Ascending aorta (tissue), 2 donors: ENCODE measurements around the gene CTCF. TPM values are rescaled to one million over a fixed set of nuclear protein-coding genes. Genes with fewer than 3 reads are reported as not detected.

Experiments
- DNase-seq, 2 donors: peaks; one replicate each; pipeline ENCODE4 v3.0.0-alpha.2; 2019; ENCODE audit warnings: low spot score in 2 of 2
- H3K27ac ChIP-seq, 2 donors: fragments of 200-600 bp; sonication (generic); one replicate each; pipeline ENCODE4 v1.5.1; 2016 to 2017; ENCODE audit warnings: mild to moderate bottlenecking in 1 of 2
- H3K27me3 ChIP-seq: fragments of 200-600 bp; sonication (generic); one replicate; pipeline ENCODE4 v1.5.1; 2017
- H3K36me3 ChIP-seq, 2 donors: fragments of 200-600 bp; sonication (generic); one replicate each; pipeline ENCODE4 v1.5.1; 2016
- H3K4me1 ChIP-seq, 2 donors: fragments of 200-600 bp; sonication (generic); one replicate each; pipeline ENCODE4 v1.5.1; 2016 to 2017; ENCODE audit warnings: mild to moderate bottlenecking in 1 of 2
- H3K4me3 ChIP-seq, 2 donors: fragments of 200-600 bp; sonication (generic); one replicate each; pipeline ENCODE4 v1.5.1; 2016 to 2017; ENCODE audit warnings: mild to moderate bottlenecking in 1 of 2
- H3K9me3 ChIP-seq, 2 donors: fragments of 200-600 bp; sonication (generic); one replicate each; pipeline ENCODE4 v1.5.1; 2016
- intact Hi-C: fragments of 100-400 bp; cut with DNase I; formaldehyde crosslinking; loops from one replicate; pipeline ENCODE4 v1.15.1; 2023
- total RNA-seq: library from RNA; depleted of rRNA; stranded (reverse); fragments of >200 nt; gene quantifications from one replicate; pipeline ENCODE4 v1.1.0, GENCODE V29; 2016
- TF ChIP-seq, protein P1 (sequence below), 3 experiments: fragments of 200-600 bp in 2 of 3; fragments of 450-650 bp in 1 of 3; sonication (generic) in 2 of 3; IDR thresholded peaks; one replicate each; pipeline ENCODE4 v1.5.1; 2016 to 2019; ENCODE audit warnings: antibody characterized with exemption in 3 of 3, mild to moderate bottlenecking in 1 of 3, moderate library complexity in 1 of 3

The CTCF gene
- total RNA-seq, 1 donor from 2014 or later = 38.6 TPM

DNA sequence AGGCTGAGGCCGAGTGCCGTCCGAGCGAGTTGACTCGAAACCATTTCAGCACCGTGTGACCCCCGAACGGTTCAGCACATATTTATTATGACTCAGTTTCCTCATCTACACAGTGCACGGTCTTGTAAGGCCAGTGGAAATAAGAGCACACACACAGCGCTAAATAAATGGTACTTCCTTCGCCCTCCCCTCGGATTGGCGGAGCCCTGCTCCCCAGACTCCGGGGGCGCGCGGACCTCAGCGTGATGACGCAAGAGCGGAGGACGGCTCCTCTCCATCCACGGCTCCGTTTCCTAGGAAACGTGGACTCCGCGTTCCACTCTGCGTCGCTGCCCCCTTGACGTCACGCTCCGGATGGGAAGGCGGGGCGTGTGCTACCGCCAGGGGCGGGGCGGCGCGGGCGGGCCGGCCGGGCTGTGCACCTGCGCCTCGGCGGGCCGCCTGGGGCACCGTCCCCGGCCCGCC, 98.3 kb downstream of the CTCF start, which contains the start of gene PARD6A:
PARD6A (plus strand) TSS at position 397 of the 465 bp plus-strand sequence. CDS start 79 bp downstream, outside the sequence.
- TF ChIP-seq, protein P1, sequence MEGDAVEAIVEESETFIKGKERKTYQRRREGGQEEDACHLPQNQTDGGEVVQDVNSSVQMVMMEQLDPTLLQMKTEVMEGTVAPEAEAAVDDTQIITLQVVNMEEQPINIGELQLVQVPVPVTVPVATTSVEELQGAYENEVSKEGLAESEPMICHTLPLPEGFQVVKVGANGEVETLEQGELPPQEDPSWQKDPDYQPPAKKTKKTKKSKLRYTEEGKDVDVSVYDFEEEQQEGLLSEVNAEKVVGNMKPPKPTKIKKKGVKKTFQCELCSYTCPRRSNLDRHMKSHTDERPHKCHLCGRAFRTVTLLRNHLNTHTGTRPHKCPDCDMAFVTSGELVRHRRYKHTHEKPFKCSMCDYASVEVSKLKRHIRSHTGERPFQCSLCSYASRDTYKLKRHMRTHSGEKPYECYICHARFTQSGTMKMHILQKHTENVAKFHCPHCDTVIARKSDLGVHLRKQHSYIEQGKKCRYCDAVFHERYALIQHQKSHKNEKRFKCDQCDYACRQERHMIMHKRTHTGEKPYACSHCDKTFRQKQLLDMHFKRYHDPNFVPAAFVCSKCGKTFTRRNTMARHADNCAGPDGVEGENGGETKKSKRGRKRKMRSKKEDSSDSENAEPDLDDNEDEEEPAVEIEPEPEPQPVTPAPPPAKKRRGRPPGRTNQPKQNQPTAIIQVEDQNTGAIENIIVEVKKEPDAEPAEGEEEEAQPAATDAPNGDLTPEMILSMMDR (IDR thresholded peaks at IDR 0.05) = no peak
- Histone ChIP-seq H3K27ac (peak within 1 kb of the TSS; percentile 86 to 90), H3K4me3 (peak within 1 kb of the TSS; percentile 62 to 97), H3K4me1 (peaks cover 11 to 17% of the 10 kb centered on the region in 2 donors), H3K36me3 (peaks cover 0 to 16% of the 10 kb centered on the region in 2 donors), H3K9me3 (no peaks in the 10 kb centered on the region), H3K27me3 (no peaks in the 10 kb centered on the region)
- peak; percentile 87 to 98 for DNase-seq
- intact Hi-C loops = loop anchor here (1.0 to 10.0 kb wide), 6 partner anchors 58 to 416 kb away; partner anchors contain the start of genes ATP6V0D1, CTCF, FHOD1 and GFOD2

DNA sequence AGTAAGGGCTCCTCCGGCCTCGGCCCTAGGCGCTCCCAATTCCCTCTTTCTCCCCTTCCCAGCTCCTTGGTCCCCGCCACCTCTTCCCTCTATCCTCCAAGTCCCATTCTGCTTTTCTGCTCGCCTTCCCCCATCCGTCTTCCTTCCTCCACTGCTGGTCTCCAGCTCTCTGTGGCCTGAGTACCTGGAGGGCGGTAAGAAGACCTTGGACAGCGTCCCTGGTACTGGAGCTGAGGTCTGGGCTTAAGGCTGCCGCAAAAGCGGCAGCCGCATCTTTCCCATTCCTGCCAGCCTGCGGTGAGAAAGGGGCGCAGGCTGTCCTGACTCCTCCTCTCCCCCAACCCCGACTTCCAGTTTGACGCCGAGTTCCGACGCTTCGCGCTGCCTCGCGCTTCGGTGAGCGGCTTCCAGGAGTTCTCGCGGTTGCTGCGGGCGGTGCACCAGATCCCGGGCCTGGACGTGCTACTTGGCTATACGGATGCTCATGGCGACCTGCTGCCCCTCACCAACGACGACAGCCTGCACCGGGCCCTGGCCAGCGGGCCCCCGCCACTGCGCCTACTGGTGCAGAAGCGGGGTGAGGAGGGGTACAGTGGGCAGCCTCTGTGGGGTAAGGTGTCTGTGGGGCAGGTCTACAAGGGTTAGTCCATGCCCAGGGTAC, 98.9 kb downstream of the CTCF start:
- DNase-seq = no peak
- Histone ChIP-seq H3K4me1 (peaks cover 11 to 23% of the 10 kb centered on the region in 2 donors), H3K27ac (peak overlapping the region; percentile 86 to 90), H3K4me3 (peak overlapping the region; percentile 62 to 97), H3K36me3 (peaks cover 0 to 16% of the 10 kb centered on the region in 2 donors), H3K9me3 (no peaks in the 10 kb centered on the region), H3K27me3 (no peaks in the 10 kb centered on the region)
- TF ChIP-seq, protein P1 (IDR thresholded peaks at IDR 0.05) = no peak
- intact Hi-C loops = loop anchor here (2.0 to 10.0 kb wide), 2 partner anchors 58 to 416 kb away; partner anchors contain the start of genes FHOD1, GFOD2 and SLC9A5

DNA sequence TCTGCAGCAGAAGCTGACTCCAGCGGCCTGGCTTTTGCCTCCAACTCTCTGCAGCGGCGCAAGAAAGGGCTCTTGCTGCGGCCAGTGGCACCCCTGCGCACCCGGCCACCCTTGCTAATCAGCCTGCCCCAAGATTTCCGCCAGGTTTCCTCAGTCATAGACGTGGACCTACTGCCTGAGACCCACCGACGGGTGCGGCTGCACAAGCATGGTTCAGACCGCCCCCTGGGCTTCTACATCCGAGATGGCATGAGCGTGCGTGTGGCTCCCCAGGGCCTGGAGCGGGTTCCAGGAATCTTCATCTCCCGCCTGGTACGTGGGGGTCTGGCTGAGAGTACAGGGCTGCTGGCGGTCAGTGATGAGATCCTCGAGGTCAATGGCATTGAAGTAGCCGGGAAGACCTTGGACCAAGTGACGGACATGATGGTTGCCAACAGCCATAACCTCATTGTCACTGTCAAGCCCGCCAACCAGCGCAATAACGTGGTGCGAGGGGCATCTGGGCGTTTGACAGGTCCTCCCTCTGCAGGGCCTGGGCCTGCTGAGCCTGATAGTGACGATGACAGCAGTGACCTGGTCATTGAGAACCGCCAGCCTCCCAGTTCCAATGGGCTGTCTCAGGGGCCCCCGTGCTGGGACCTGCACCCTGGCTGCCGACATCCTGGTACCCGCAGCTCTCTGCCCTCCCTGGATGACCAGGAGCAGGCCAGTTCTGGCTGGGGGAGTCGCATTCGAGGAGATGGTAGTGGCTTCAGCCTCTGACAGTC, 99.7 kb downstream of the CTCF start:
- H3K4me3 ChIP-seq = no peak overlapping the region
- no peak for DNase-seq

DNA sequence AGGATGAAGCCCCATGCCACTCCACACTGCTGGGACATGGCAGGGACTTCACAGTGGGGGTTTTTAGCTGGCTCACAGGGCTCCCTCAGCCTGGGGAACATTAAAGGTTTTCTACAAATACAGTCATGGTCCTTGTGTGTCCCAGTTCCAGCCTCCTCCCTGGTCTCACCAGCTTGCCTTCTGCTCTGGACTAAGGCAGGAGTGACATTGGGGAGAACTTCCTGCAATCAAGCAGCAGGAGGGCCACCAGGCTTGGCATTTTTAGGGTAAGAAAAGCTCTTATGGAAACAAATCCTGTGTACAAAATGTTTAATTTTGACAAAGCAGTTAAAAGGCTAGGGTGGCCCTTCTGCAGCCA, 100.3 kb downstream of the CTCF start:
- no peaks in the 10 kb centered on the region for H3K9me3 ChIP-seq
- H3K4me3 ChIP-seq = no peak overlapping the region
- TF ChIP-seq, protein P1 (IDR thresholded peaks at IDR 0.05) = no peak
- intact Hi-C loops = loop anchor here (10.0 kb wide), 1 partner anchor 418 kb away; the partner anchor contains the start of genes FHOD1 and SLC9A5
- H3K4me1 ChIP-seq = peaks cover 20 to 33% of the 10 kb centered on the region in 2 donors
- DNase-seq = no peak
- no peaks in the 10 kb centered on the region for H3K27me3 ChIP-seq
- no peak overlapping the region for H3K27ac ChIP-seq
- H3K36me3 ChIP-seq = peaks cover 0 to 10% of the 10 kb centered on the region in 2 donors

More for the DNA sequence above, 99.7 kb downstream of the CTCF start:
- TF ChIP-seq, protein P1 (IDR thresholded peaks at IDR 0.05) = no peak
- peaks cover 14 to 28% of the 10 kb centered on the region in 2 donors for H3K4me1 ChIP-seq
- H3K27ac ChIP-seq = no peak overlapping the region
- peaks cover 0 to 12% of the 10 kb centered on the region in 2 donors for H3K36me3 ChIP-seq
- H3K9me3 ChIP-seq = no peaks in the 10 kb centered on the region
- intact Hi-C loops = loop anchor here (2.0 to 10.0 kb wide), 2 partner anchors 57 to 417 kb away; partner anchors contain the start of genes FHOD1, GFOD2 and SLC9A5
- no peaks in the 10 kb centered on the region for H3K27me3 ChIP-seq

DNA sequence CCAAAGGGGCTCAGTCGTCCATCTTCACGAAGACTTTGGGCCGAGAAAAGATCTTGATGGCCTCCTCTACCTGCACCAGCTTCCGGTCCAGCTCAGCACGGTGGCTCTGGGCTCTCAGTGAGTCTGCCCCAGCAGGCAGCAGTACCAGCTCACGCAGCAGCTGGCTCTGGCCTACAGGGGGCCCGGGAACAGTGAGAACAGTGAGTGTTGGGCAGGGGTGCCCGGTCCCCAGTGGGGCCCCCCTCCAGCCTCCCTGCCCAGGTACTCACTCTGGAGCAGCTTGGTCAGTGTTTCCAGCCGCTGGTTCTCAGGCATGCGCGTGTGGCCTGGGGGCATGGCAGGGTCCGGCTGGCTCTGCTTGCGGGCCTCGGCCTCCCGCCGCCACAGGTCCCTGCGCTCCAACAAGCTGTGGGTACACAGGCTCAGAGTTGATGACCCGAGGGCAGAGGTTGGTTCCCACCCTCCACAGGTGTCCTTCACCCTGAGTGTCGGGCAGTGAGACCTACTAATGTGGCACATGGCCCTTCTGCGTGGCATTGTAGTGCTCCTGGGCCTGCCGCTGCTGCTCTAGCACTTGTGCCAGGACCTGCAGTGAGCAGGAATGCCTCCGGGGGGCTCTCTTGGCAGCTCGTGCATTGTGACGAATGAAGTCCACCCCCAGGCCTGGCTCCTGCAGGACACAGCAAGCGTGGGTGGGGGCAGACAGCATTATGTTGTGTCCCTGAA, 101.0 kb downstream of the CTCF start:
- Histone ChIP-seq H3K9me3 (no peaks in the 10 kb centered on the region), H3K27ac (no peak overlapping the region), H3K4me1 (peaks cover 20 to 35% of the 10 kb centered on the region in 2 donors), H3K36me3 (peaks cover 0 to 3% of the 10 kb centered on the region in 2 donors), H3K27me3 (no peaks in the 10 kb centered on the region), H3K4me3 (no peak overlapping the region)
- intact Hi-C loops = loop anchor here (10.0 kb wide), 1 partner anchor 419 kb away; the partner anchor contains the start of genes FHOD1 and SLC9A5
- TF ChIP-seq, protein P1 (IDR thresholded peaks at IDR 0.05) = no peak
- DNase-seq = no peak
